Endodermal cell (in vitro differentiated cells): ENCODE data around the gene KDM2B. TPM values are rescaled to one million over a fixed set of nuclear protein-coding genes. Genes with fewer than 3 reads are reported as not detected.

ENCODE experiments used
- DNase-seq: peaks from one replicate; pipeline ENCODE4 v3.0.0-alpha.2; 2017
- H3K27ac ChIP-seq: 2 replicates; pipeline ENCODE4 v1.5.1; 2013; ENCODE audit warnings: mild to moderate bottlenecking, low read depth, low read length, moderate library complexity
- H3K27me3 ChIP-seq: 2 replicates; pipeline ENCODE4 v1.6.1; 2013; ENCODE audit warnings: mild to moderate bottlenecking, low read length, moderate library complexity; ENCODE audit not compliant: insufficient read depth, control insufficient read depth, poor library complexity, severe bottlenecking
- H3K36me3 ChIP-seq: 2 replicates; pipeline ENCODE4 v1.7.0; 2013; ENCODE audit warnings: mild to moderate bottlenecking, low read length, moderate library complexity; ENCODE audit not compliant: control insufficient read depth, insufficient read depth
- H3K4me1 ChIP-seq: one replicate; pipeline ENCODE4 v1.7.0; 2013; ENCODE audit warnings: low read length; ENCODE audit not compliant: control insufficient read depth, insufficient read depth
- H3K4me3 ChIP-seq: 2 replicates; pipeline ENCODE4 v1.5.1; 2013; ENCODE audit warnings: mild to moderate bottlenecking, low read length, moderate library complexity
- H3K9ac ChIP-seq: 2 replicates; pipeline ENCODE4 v1.6.1; 2013; ENCODE audit warnings: mild to moderate bottlenecking, low read length, moderate library complexity; ENCODE audit not compliant: poor library complexity, severe bottlenecking; ENCODE audit errors: extremely low read depth
- H3K9me3 ChIP-seq: 2 replicates; pipeline ENCODE4 v1.6.1; 2013; ENCODE audit warnings: mild to moderate bottlenecking, low read length, moderate library complexity; ENCODE audit not compliant: control insufficient read depth
- H3K27ac Mint-ChIP-seq: 2 replicates; pipeline ENCODE4 v1.8.0; 2020; ENCODE audit warnings: mixed read lengths
- H3K27me3 Mint-ChIP-seq: 2 replicates; pipeline ENCODE4 v1.8.0; 2021; ENCODE audit warnings: mild to moderate bottlenecking, mixed read lengths; ENCODE audit not compliant: insufficient read depth
- H3K36me3 Mint-ChIP-seq: 2 replicates; pipeline ENCODE4 v1.8.0; 2020; ENCODE audit warnings: low read depth, mixed read lengths
- H3K4me1 Mint-ChIP-seq: 2 replicates; pipeline ENCODE4 v1.8.0; 2020; ENCODE audit warnings: mixed read lengths
- H3K4me3 Mint-ChIP-seq: 2 replicates; pipeline ENCODE4 v1.8.0; 2020; ENCODE audit warnings: mild to moderate bottlenecking, moderate library complexity, mixed read lengths
- H3K9me3 Mint-ChIP-seq: 2 replicates; pipeline ENCODE4 v1.8.0; 2020; ENCODE audit warnings: mild to moderate bottlenecking, mixed read lengths
- WGBS, 2 experiments: methylation state at CpG; one replicate each; pipeline versions ENCODE4 v1.1.5 to v1.1.7; 2013; ENCODE audit warnings: missing lambda C conversion rate in 2 of 2, mixed read lengths in 1 of 2; ENCODE audit not compliant: insufficient coverage in 1 of 2, insufficient read length in 1 of 2; 5-methylcytosine and 5-hydroxymethylcytosine counted together
- total RNA-seq, 2 donors: library from RNA; stranded (reverse); fragmentation: NEBNext Ultra II Directional in 1 of 2; extraction: Animal tissue kit (Norgen Biotek cat#: 25700) in 1 of 2; gene quantifications; 2 replicates in 1 of 2; 3 replicates in 1 of 2; pipeline ENCODE4 v1.2.1, GENCODE V29; 2021
- TF ChIP-seq, protein P1 (sequence below): fragments of 200-600 bp; sonication (generic); conservative IDR thresholded peaks from 2 replicates; pipeline ENCODE4 v1.5.0; 2021; ENCODE audit warnings: antibody characterized with exemption, mild to moderate bottlenecking

The KDM2B gene
- total RNA-seq, 2 donors from 2014 or later: 103 to 125 TPM

GRCh38 chr12:121443193-121443870, 137.5 kb downstream of the KDM2B start:
- no peak overlapping the region for H3K4me3 Mint-ChIP-seq

GRCh38 chr12:121442028-121442948, 138.5 kb downstream of the KDM2B start:
- peaks cover 60% of the 10 kb centered on the region for H3K36me3 Mint-ChIP-seq
- 94 to 95% methylated on average over 55 to 68 of the region's 68 CpGs for WGBS, 2 experiments
- H3K9me3 ChIP-seq: no peaks in the 10 kb centered on the region
- DNase-seq: no peak
- H3K36me3 ChIP-seq: peaks cover 54% of the 10 kb centered on the region
- no peak overlapping the region for H3K27ac Mint-ChIP-seq
- H3K4me1 ChIP-seq: no peaks in the 10 kb centered on the region
- TF ChIP-seq, protein P1, sequence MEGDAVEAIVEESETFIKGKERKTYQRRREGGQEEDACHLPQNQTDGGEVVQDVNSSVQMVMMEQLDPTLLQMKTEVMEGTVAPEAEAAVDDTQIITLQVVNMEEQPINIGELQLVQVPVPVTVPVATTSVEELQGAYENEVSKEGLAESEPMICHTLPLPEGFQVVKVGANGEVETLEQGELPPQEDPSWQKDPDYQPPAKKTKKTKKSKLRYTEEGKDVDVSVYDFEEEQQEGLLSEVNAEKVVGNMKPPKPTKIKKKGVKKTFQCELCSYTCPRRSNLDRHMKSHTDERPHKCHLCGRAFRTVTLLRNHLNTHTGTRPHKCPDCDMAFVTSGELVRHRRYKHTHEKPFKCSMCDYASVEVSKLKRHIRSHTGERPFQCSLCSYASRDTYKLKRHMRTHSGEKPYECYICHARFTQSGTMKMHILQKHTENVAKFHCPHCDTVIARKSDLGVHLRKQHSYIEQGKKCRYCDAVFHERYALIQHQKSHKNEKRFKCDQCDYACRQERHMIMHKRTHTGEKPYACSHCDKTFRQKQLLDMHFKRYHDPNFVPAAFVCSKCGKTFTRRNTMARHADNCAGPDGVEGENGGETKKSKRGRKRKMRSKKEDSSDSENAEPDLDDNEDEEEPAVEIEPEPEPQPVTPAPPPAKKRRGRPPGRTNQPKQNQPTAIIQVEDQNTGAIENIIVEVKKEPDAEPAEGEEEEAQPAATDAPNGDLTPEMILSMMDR: no peak
- H3K4me1 Mint-ChIP-seq: peaks cover 2% of the 10 kb centered on the region
- no peaks in the 10 kb centered on the region for H3K27me3 Mint-ChIP-seq
- no peaks in the 10 kb centered on the region for H3K9me3 Mint-ChIP-seq
- H3K9ac ChIP-seq: no peak overlapping the region
- no peaks in the 10 kb centered on the region for H3K27me3 ChIP-seq
- H3K27ac ChIP-seq: no peak overlapping the region
- no peak overlapping the region for H3K4me3 Mint-ChIP-seq
- H3K4me3 ChIP-seq: no peak overlapping the region

More at GRCh38 chr12:121443193-121443870, 137.5 kb downstream of the KDM2B start:
- H3K4me1 ChIP-seq: no peaks in the 10 kb centered on the region
- H3K9me3 Mint-ChIP-seq: no peaks in the 10 kb centered on the region
- H3K4me3 ChIP-seq: no peak overlapping the region
- H3K27me3 ChIP-seq: no peaks in the 10 kb centered on the region
- H3K9ac ChIP-seq: no peak overlapping the region
- H3K9me3 ChIP-seq: no peaks in the 10 kb centered on the region
- H3K36me3 ChIP-seq: peaks cover 46% of the 10 kb centered on the region
- H3K27ac ChIP-seq: no peak overlapping the region
- TF ChIP-seq, protein P1: peak; percentile 95
- H3K36me3 Mint-ChIP-seq: peaks cover 51% of the 10 kb centered on the region
- 61 to 72% methylated on average over 5 to 19 of the region's 20 CpGs for WGBS, 2 experiments
- peak; percentile 99 for DNase-seq
- H3K4me1 Mint-ChIP-seq: peaks cover 2% of the 10 kb centered on the region
- H3K27ac Mint-ChIP-seq: peak overlapping the region; percentile 91
- no peaks in the 10 kb centered on the region for H3K27me3 Mint-ChIP-seq

DNA sequence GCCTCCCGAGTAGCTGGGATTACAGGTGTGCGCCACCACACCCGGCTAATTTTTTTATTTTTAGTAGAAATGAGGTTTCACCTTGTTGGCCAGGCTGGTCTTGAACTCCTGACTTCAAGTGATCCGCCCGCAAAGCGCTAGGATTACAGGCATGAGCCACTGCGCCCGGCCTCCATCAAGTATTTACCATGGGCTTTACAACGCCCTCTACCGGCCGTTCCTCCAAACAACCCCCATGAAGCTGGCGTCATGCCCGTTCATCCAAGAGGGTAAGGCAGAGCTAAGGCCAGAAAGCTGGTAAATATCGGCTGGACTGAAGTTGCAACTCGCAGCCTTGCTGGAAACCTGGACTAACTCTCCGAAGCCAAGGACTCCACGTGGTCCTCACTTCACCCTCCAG, 139.3 kb downstream of the KDM2B start:
- TF ChIP-seq, protein P1: peak; percentile 43
- Mint-ChIP-seq H3K4me1 (peaks cover 2% of the 10 kb centered on the region), H3K9me3 (peaks cover 7% of the 10 kb centered on the region), H3K4me3 (no peak overlapping the region), H3K27me3 (no peaks in the 10 kb centered on the region), H3K36me3 (peaks cover 62% of the 10 kb centered on the region), H3K27ac (no peak overlapping the region)
- Histone ChIP-seq H3K9ac (no peak overlapping the region), H3K9me3 (peaks cover 7% of the 10 kb centered on the region), H3K4me3 (no peak overlapping the region), H3K27ac (no peak overlapping the region), H3K36me3 (peaks cover 61% of the 10 kb centered on the region), H3K27me3 (no peaks in the 10 kb centered on the region), H3K4me1 (no peaks in the 10 kb centered on the region)
- peak; percentile 82 for DNase-seq
- WGBS, 2 experiments: 91 to 94% methylated on average over 16 to 17 of the region's 17 CpGs
